Naive thymus-derived CD4-positive, alpha-beta T cell (primary cell): ENCODE data around the gene APPBP2. TPM values are rescaled to one million over a fixed set of nuclear protein-coding genes. Genes with fewer than 3 reads are reported as not detected.
A peak's percentile ranks its signal among the peaks of the same experiment; 100 is the strongest.

Source experiments
- ATAC-seq: fragments of 150-1000 bp; cut with Tn5 transposase; 2 replicates; pipeline ENCODE4 v1.10.0; 2021; ENCODE audit warnings: mild to moderate bottlenecking, moderate library complexity
- CTCF ChIA-PET: fragments of 350-600 bp; sonication (Branson Sonifier 250); formaldehyde crosslinking; loops from one replicate; lab custom pipeline; 2021; ENCODE audit warnings: antibody characterized with exemption; lab: Charles Lee
- POLR2A ChIA-PET: fragments of 350-600 bp; sonication (Branson Sonifier 250); formaldehyde crosslinking; loops from one replicate; lab custom pipeline; 2021; ENCODE audit warnings: antibody characterized with exemption, inconsistent platforms; lab: Charles Lee
- DNase-seq, 9 donors: peaks; one replicate each; pipeline versions ENCODE4 v3.0.0 to v3.0.0-alpha.2; 2020 to 2022; ENCODE audit warnings: mixed read lengths in 1 of 9
- H3K27ac ChIP-seq: one replicate; pipeline ENCODE4 v1.7.0; 2013; ENCODE audit warnings: mild to moderate bottlenecking, low read depth, low read length, moderate library complexity
- H3K27me3 ChIP-seq, 2 donors: one replicate each; pipeline ENCODE4 v1.7.0; 2013; ENCODE audit warnings: low read length in 2 of 2, mild to moderate bottlenecking in 2 of 2, moderate library complexity in 2 of 2; ENCODE audit not compliant: control insufficient read depth in 2 of 2, insufficient read depth in 2 of 2
- H3K36me3 ChIP-seq, 3 experiments: 1 replicate in 2 of 3; 2 replicates in 1 of 3; pipeline ENCODE4 v1.7.0; 2013; ENCODE audit warnings: low read length in 3 of 3, mild to moderate bottlenecking in 3 of 3, moderate library complexity in 1 of 3; ENCODE audit not compliant: insufficient read depth in 3 of 3, control insufficient read depth in 2 of 3
- H3K4me1 ChIP-seq, 2 donors: one replicate each; pipeline ENCODE4 v1.7.0; 2013; ENCODE audit warnings: low read length in 2 of 2, mild to moderate bottlenecking in 2 of 2, moderate library complexity in 1 of 2; ENCODE audit not compliant: control insufficient read depth in 2 of 2, insufficient read depth in 2 of 2
- H3K4me3 ChIP-seq: 2 replicates; pipeline ENCODE4 v1.7.0; 2013; ENCODE audit warnings: mild to moderate bottlenecking, low read length
- H3K9me3 ChIP-seq, 3 experiments: 1 replicate in 2 of 3; 2 replicates in 1 of 3; pipeline ENCODE4 v1.7.0; 2013; ENCODE audit warnings: low read length in 3 of 3; ENCODE audit not compliant: control insufficient read depth in 2 of 3
- H3K27ac Mint-ChIP-seq, 9 donors: one replicate each; pipeline ENCODE4 v1.8.0; 2020 to 2022; ENCODE audit warnings: mixed read lengths in 9 of 9, mild to moderate bottlenecking in 8 of 9, moderate library complexity in 5 of 9, inconsistent platforms in 2 of 9
- H3K27me3 Mint-ChIP-seq, 5 donors: one replicate each; pipeline ENCODE4 v1.8.0; 2021 to 2022; ENCODE audit warnings: mixed read lengths in 5 of 5, mild to moderate bottlenecking in 1 of 5
- H3K36me3 Mint-ChIP-seq, 5 donors: one replicate each; pipeline ENCODE4 v1.8.0; 2020 to 2022; ENCODE audit warnings: mixed read lengths in 5 of 5, mild to moderate bottlenecking in 3 of 5, inconsistent platforms in 1 of 5
- H3K4me1 Mint-ChIP-seq, 7 donors: one replicate each; pipeline ENCODE4 v1.8.0; 2020 to 2022; ENCODE audit warnings: mixed read lengths in 7 of 7, mild to moderate bottlenecking in 3 of 7, inconsistent platforms in 1 of 7
- H3K4me3 Mint-ChIP-seq, 10 donors: one replicate each; pipeline ENCODE4 v1.8.0; 2020 to 2022; ENCODE audit warnings: mild to moderate bottlenecking in 10 of 10, mixed read lengths in 10 of 10, moderate library complexity in 6 of 10, inconsistent platforms in 2 of 10
- H3K9me3 Mint-ChIP-seq, 11 donors: one replicate each; pipeline ENCODE4 v1.8.0; 2020 to 2022; ENCODE audit warnings: mixed read lengths in 11 of 11, mild to moderate bottlenecking in 4 of 11, inconsistent platforms in 1 of 11, moderate library complexity in 1 of 11
- intact Hi-C, 2 donors: fragments of 100-400 bp; cut with micrococcal nuclease; formaldehyde crosslinking; loops; one replicate each; pipeline ENCODE4 v1.15.1; 2023
- polyA plus RNA-seq, 2 donors: library from polyadenylated mRNA; unstranded; fragments of 300-500 nt; fragmentation: Illumina TruSeq; gene quantifications; one replicate each; pipeline ENCODE4 v1.2.3, GENCODE V29; 2021
- total RNA-seq, 6 experiments: library from RNA in 5 of 6; stranded (reverse) in 5 of 6; gene quantifications; 1 replicate in 5 of 6; 2 replicates in 1 of 6; pipeline ENCODE4 v1.2.3 and lab custom pipeline; 2021 to 2026

The APPBP2 gene
- total and polyA plus RNA-seq, 7 experiments from 2014 or later, result 23.4 to 47.5 (median 29.0) TPM

DNA sequence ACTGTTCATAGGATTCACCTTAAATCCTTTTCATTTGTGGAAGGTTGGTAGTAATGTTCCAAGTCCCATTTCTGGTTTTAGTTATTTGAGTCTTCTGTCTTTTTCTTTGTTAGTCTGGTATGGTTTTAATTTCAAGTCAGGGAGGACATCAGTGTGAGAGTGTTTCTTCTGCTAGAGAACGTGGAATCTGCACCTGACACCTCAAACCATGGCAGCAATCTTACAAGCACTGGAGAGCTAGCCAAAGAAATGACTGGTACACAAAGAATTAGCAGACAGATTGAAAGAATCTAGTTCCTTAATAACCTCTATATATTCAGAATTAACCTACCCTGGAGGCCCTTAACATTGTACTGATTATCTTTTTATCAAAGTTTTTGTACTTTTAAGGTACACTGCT, 53.6 kb downstream of the APPBP2 start:
- H3K9me3 ChIP-seq, result no peaks in the 10 kb centered on the region
- Mint-ChIP-seq H3K36me3 (peaks cover 9 to 49% (median 30%) of the 10 kb centered on the region in 5 donors), H3K27me3 (no peaks in the 10 kb centered on the region), H3K9me3 (peaks cover 0 to 3% (median 0%) of the 10 kb centered on the region in 11 donors), H3K27ac (no peak overlapping the region), H3K4me1 (peaks cover 4 to 22% (median 12%) of the 10 kb centered on the region in 7 donors), H3K4me3 (no peak overlapping the region)
- peaks cover 0 to 25% (median 0%) of the 10 kb centered on the region in 3 experiments for H3K36me3 ChIP-seq
- H3K4me1 ChIP-seq, result no peaks in the 10 kb centered on the region
- CTCF ChIA-PET, result no interaction called here
- ATAC-seq (no peak), DNase-seq (no peak)
- POLR2A ChIA-PET, result no interaction called here
- no peaks in the 10 kb centered on the region for H3K27me3 ChIP-seq
- intact Hi-C loops, result no loop called here
- no peak overlapping the region for H3K27ac ChIP-seq
- H3K4me3 ChIP-seq, result no peak overlapping the region

- Histone ChIP-seq H3K9me3 (no peaks in the 10 kb centered on the region), H3K4me3 (no peak overlapping the region), H3K27ac (no peak overlapping the region), H3K27me3 (no peaks in the 10 kb centered on the region), H3K4me1 (no peaks in the 10 kb centered on the region), H3K36me3 (peaks cover 0 to 25% (median 0%) of the 10 kb centered on the region in 3 experiments)
- ATAC-seq (no peak), DNase-seq (no peak)
- Mint-ChIP-seq H3K9me3 (peaks cover 0 to 3% (median 0%) of the 10 kb centered on the region in 11 donors), H3K27me3 (no peaks in the 10 kb centered on the region), H3K27ac (peak overlapping the region in 5 of 9 donors; percentile 14 to 80 (median 43)), H3K4me3 (no peak overlapping the region), H3K36me3 (peaks cover 9 to 46% (median 32%) of the 10 kb centered on the region in 5 donors), H3K4me1 (peaks cover 5 to 20% (median 12%) of the 10 kb centered on the region in 7 donors)
- intact Hi-C loops, result no loop called here
- POLR2A ChIA-PET, result no interaction called here
- CTCF ChIA-PET, result interaction anchor here (0.6 kb wide), 1 partner anchor 22 kb away, joined by 3 read pairs; no protein-coding TSS in a partner anchor
Observed at GRCh38 chr17:60471451-60471850, 54.6 kb downstream of the APPBP2 start.

DNA sequence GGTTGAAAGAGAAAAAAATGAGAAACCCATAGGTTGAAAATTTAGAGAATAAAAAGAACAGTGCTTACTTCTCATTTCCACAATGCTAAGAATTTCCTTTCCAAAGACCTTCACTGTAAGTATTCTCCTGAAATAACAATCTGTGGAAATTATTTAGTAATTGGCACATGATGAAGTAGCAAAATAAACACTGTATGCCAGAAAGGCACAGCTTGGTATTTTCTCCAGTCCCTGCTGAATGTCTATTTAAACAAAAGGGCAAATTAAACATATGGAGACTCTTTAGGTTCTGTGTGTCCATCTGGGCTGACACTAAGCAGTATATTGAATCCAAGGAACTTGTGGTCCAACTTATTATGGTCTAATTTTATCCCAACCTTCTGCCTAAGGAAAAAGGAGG, 57.7 kb downstream of the APPBP2 start:
- ChIA-PET CTCF (no interaction called here), POLR2A (no interaction called here)
- H3K4me1 Mint-ChIP-seq, result peaks cover 5 to 17% (median 12%) of the 10 kb centered on the region in 7 donors
- intact Hi-C loops, result no loop called here
- Histone ChIP-seq H3K27ac (no peak overlapping the region), H3K4me1 (no peaks in the 10 kb centered on the region), H3K4me3 (no peak overlapping the region), H3K27me3 (no peaks in the 10 kb centered on the region), H3K36me3 (peaks cover 0 to 49% (median 0%) of the 10 kb centered on the region in 3 experiments), H3K9me3 (no peaks in the 10 kb centered on the region)
- H3K27ac Mint-ChIP-seq, result peak overlapping the region in 1 of 9 donors; percentile 42
- DNase-seq (no peak), ATAC-seq (no peak)
- H3K27me3 Mint-ChIP-seq, result no peaks in the 10 kb centered on the region
- no peak overlapping the region for H3K4me3 Mint-ChIP-seq
- H3K36me3 Mint-ChIP-seq, result peaks cover 9 to 47% (median 32%) of the 10 kb centered on the region in 5 donors
- peaks cover 0 to 3% (median 0%) of the 10 kb centered on the region in 11 donors for H3K9me3 Mint-ChIP-seq

- H3K27ac Mint-ChIP-seq, result peak overlapping the region in 7 of 9 donors; percentile 2 to 77 (median 19)
- Histone ChIP-seq H3K27me3 (no peaks in the 10 kb centered on the region), H3K27ac (no peak overlapping the region), H3K4me1 (no peaks in the 10 kb centered on the region), H3K9me3 (no peaks in the 10 kb centered on the region), H3K36me3 (peaks cover 7 to 70% (median 8%) of the 10 kb centered on the region in 3 experiments), H3K4me3 (no peak overlapping the region)
- CTCF ChIA-PET, result no interaction called here
- no peak for ATAC-seq
- no peak for DNase-seq
- peaks cover 4 to 23% (median 17%) of the 10 kb centered on the region in 5 donors for H3K36me3 Mint-ChIP-seq
- no peaks in the 10 kb centered on the region for H3K27me3 Mint-ChIP-seq
- no peak overlapping the region for H3K4me3 Mint-ChIP-seq
- H3K9me3 Mint-ChIP-seq, result no peaks in the 10 kb centered on the region
- intact Hi-C loops, result no loop called here
- POLR2A ChIA-PET, result no interaction called here
- peaks cover 0 to 6% (median 0%) of the 10 kb centered on the region in 7 donors for H3K4me1 Mint-ChIP-seq
Observed at GRCh38 chr17:60464343-60464742, 61.7 kb downstream of the APPBP2 start.

DNA sequence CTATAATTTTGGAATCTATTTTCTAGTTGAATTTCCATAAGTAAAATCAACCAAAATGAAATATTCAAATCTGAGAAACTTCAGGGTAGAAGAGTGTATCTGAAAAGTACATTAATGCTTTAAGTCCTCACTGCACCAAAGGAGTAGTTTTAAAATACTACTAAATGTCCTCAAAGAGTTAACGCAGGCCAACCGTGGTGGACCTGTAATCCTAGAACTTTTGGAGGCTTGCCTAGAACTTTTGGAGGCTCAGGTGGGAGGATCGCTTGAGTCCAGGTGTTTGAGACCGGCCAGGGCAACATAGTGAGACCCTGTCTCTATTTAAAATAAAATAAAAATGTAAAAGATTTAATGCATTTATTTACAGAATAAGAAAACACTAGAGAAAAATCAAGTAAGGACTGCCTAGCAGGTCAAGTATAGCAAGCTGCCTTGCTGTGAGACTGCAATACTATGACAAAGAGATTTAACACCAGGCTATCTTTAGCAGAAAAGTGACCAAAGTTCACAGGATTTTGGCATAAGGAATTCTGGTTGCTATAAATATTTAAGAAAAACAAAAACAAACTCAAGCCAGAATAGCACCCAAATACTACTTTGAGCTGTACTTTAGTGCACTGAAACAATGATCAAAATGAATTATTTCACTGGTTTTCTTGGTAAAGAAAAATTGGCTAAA, 62.7 kb downstream of the APPBP2 start:
- peaks cover 0 to 6% (median 0%) of the 10 kb centered on the region in 7 donors for H3K4me1 Mint-ChIP-seq
- intact Hi-C loops, result no loop called here
- H3K27ac Mint-ChIP-seq, result no peak overlapping the region
- Histone ChIP-seq H3K4me3 (no peak overlapping the region), H3K4me1 (no peaks in the 10 kb centered on the region), H3K27me3 (no peaks in the 10 kb centered on the region), H3K36me3 (peaks cover 8 to 80% (median 9%) of the 10 kb centered on the region in 3 experiments), H3K9me3 (no peaks in the 10 kb centered on the region), H3K27ac (no peak overlapping the region)
- H3K36me3 Mint-ChIP-seq, result peaks cover 4 to 30% (median 24%) of the 10 kb centered on the region in 5 donors
- H3K9me3 Mint-ChIP-seq, result no peaks in the 10 kb centered on the region
- POLR2A ChIA-PET, result no interaction called here
- H3K4me3 Mint-ChIP-seq, result no peak overlapping the region
- no peaks in the 10 kb centered on the region for H3K27me3 Mint-ChIP-seq
- no peak for ATAC-seq
- CTCF ChIA-PET, result no interaction called here
- DNase-seq, result no peak

- no peak for ATAC-seq
- intact Hi-C loops, result no loop called here
- Mint-ChIP-seq H3K4me3 (no peak overlapping the region), H3K36me3 (peaks cover 0 to 37% (median 31%) of the 10 kb centered on the region in 5 donors), H3K9me3 (peaks cover 0 to 8% (median 0%) of the 10 kb centered on the region in 11 donors), H3K27me3 (no peaks in the 10 kb centered on the region), H3K27ac (no peak overlapping the region), H3K4me1 (peaks cover 0 to under 1% (median 0%) of the 10 kb centered on the region in 7 donors)
- Histone ChIP-seq H3K4me1 (no peaks in the 10 kb centered on the region), H3K36me3 (peaks cover 8 to 84% (median 9%) of the 10 kb centered on the region in 3 experiments), H3K27me3 (no peaks in the 10 kb centered on the region), H3K27ac (no peak overlapping the region), H3K9me3 (no peaks in the 10 kb centered on the region), H3K4me3 (no peak overlapping the region)
- CTCF ChIA-PET, result no interaction called here
- DNase-seq, result no peak
- POLR2A ChIA-PET, result no interaction called here
Observed at GRCh38 chr17:60461584-60461983, 64.5 kb downstream of the APPBP2 start.
